ENCODE data around the gene OR6C2.
"Not testable (repeated sequence)": the region's sequence is repeated elsewhere in the genome, so short reads cannot be mapped to it uniquely, and the experiment has no call there.

- TF ChIP-seq EZH2, CTCF, EZH2phosphoT487 (IDR thresholded peaks at IDR 0.05): not testable (repeated sequence)
Measured at GRCh38 chr12:55484284-55484683, 40.4 kb downstream of the OR6C2 start.
